K562 (cell line): Measurements from ENCODE around the gene KLK2. TPM values are rescaled to one million over a fixed set of nuclear protein-coding genes. Genes with fewer than 3 reads are reported as not detected.
A peak's percentile ranks its signal among the peaks of the same experiment; 100 is the strongest.

Experiments
- BHLHE40 ChIP-seq: IDR thresholded peaks from 2 replicates; pipeline ENCODE4 v1.6.1; 2011; ENCODE audit warnings: low read length, improper control_type of control experiment
- C11orf30 ChIP-seq: fragments of 450-650 bp; IDR thresholded peaks from 2 replicates; pipeline ENCODE4 v1.6.1; 2016; ENCODE audit warnings: low read depth, mild to moderate bottlenecking
- CAMTA2 ChIP-seq: fragments of 250-450 bp; sonication (Bioruptor Pico); conservative IDR thresholded peaks from 2 replicates; pipeline ENCODE4 v1.5.1; 2022
- CBFA2T3 ChIP-seq: fragments of 450-650 bp; IDR thresholded peaks from 2 replicates; pipeline ENCODE4 v1.6.1; 2017
- CBX5 ChIP-seq: IDR thresholded peaks from 2 replicates; pipeline ENCODE4 v1.6.1; 2014; ENCODE audit warnings: low read depth, borderline replicate concordance
- GABPB2 ChIP-seq: fragments of 250-450 bp; sonication (Bioruptor Pico); conservative IDR thresholded peaks from 2 replicates; pipeline ENCODE4 v1.5.1; 2021; ENCODE audit warnings: mild to moderate bottlenecking
- GATAD2A ChIP-seq: fragments of 450-650 bp; IDR thresholded peaks from 2 replicates; pipeline ENCODE4 v1.6.1; 2017
- ID3 ChIP-seq, 2 experiments: fragments of 250-450 bp in 1 of 2; fragments of 450-650 bp in 1 of 2; sonication (Bioruptor Pico) in 1 of 2; IDR thresholded peaks; 2 replicates each; pipeline versions ENCODE4 v1.6.1 to v1.8.0; 2016 to 2021; ENCODE audit warnings: mild to moderate bottlenecking in 2 of 2, moderate library complexity in 2 of 2, missing compliant biosample characterization in 1 of 2, missing genetic modification characterization in 1 of 2
- KDM5B ChIP-seq: fragments of 200-600 bp; sonication (generic); IDR thresholded peaks from 2 replicates; pipeline ENCODE4 v1.6.1; 2012; ENCODE audit warnings: low read depth, mild to moderate bottlenecking, moderate library complexity, low read length, control low read depth, inconsistent platforms; ENCODE audit not compliant: insufficient replicate concordance
- PHB ChIP-seq: fragments of 250-450 bp; sonication (Bioruptor Pico); IDR thresholded peaks from 2 replicates; pipeline ENCODE4 v1.5.0; 2021
- PRMT5 ChIP-seq: sonication (generic); formaldehyde crosslinking; IDR thresholded peaks from 2 replicates; pipeline ENCODE4 v1.5.0; 2020; ENCODE audit warnings: missing genetic modification reagents
- RBM22 ChIP-seq: fragments of 200-400 bp; formaldehyde crosslinking; IDR thresholded peaks from 2 replicates; pipeline ENCODE4 v1.6.1; 2018; ENCODE audit warnings: low read length, low read depth; ENCODE audit not compliant: poor library complexity, severe bottlenecking
- REST ChIP-seq, 2 experiments: fragments of 450-650 bp; formaldehyde crosslinking in 1 of 2; IDR thresholded peaks; 2 replicates each; pipeline versions ENCODE4 v1.4.0 to v1.6.1; 2014 to 2020; ENCODE audit warnings: mild to moderate bottlenecking in 2 of 2, borderline replicate concordance in 1 of 2, low read depth in 1 of 2
- SIN3B ChIP-seq: fragments of 450-650 bp; IDR thresholded peaks from 2 replicates; pipeline ENCODE4 v1.6.1; 2017; ENCODE audit warnings: low read depth, mild to moderate bottlenecking, moderate library complexity
- VEZF1 ChIP-seq: fragments of 200-800 bp; sonication (Bioruptor generic); IDR thresholded peaks from 2 replicates; pipeline ENCODE4 v1.6.1; 2017; ENCODE audit warnings: missing genetic modification characterization, missing compliant biosample characterization
- XRCC3 ChIP-seq: fragments of 450-650 bp; IDR thresholded peaks from 2 replicates; pipeline ENCODE4 v1.6.1; 2017; ENCODE audit warnings: mild to moderate bottlenecking, moderate library complexity
- ZBED1 ChIP-seq: IDR thresholded peaks from 2 replicates; pipeline ENCODE4 v1.6.1; 2014
- ZNF146 ChIP-seq: IDR thresholded peaks from one replicate; pipeline ENCODE4 v1.6.1; 2018; ENCODE audit warnings: missing compliant biosample characterization; ENCODE audit not compliant: unreplicated experiment
- polyA plus RNA-seq, 8 experiments: library from polyadenylated mRNA; depleted of rRNA in 4 of 8; stranded (reverse) in 5 of 8; unstranded in 3 of 8; fragments of >200 nt; fragmentation: Nextera tagmentation in 2 of 8; fragmentation: Illumina TruSeq in 1 of 8; extraction: Ambion mirVana in 2 of 8; extraction: Trizol in 1 of 8; gene quantifications; 2 replicates each; pipeline versions ENCODE4 v1.2.1 to v1.2.3, GENCODE V29; 2011 to 2014; ENCODE audit warnings: inconsistent platforms in 1 of 8, missing spikeins in 1 of 8
- total RNA-seq, 7 experiments: library from RNA; depleted of rRNA in 6 of 7; stranded (reverse); fragments of >200 nt in 6 of 7; fragmentation: Illumina TruSeq in 2 of 7; extraction: Trizol in 2 of 7; gene quantifications; 2 replicates each; pipeline versions ENCODE4 v1.2.1 to v1.2.3, GENCODE V29; 2011 to 2021; ENCODE audit warnings: low replicate concordance in 1 of 7
- TF ChIP-seq, protein P1 (sequence below): fragments of 250-450 bp; sonication (Bioruptor Pico); IDR thresholded peaks from 2 replicates; pipeline ENCODE4 v1.8.0; 2021; ENCODE audit warnings: moderate library complexity, mild to moderate bottlenecking, inconsistent platforms

The KLK2 gene
- total and polyA plus RNA-seq, 9 of the 15 experiments (the other 6 are each of a cell fraction or from before 2014, with no cell fraction given) = 0.11 to 0.47 (median 0.23) TPM; not detected in 1

- TF ChIP-seq, protein P1, sequence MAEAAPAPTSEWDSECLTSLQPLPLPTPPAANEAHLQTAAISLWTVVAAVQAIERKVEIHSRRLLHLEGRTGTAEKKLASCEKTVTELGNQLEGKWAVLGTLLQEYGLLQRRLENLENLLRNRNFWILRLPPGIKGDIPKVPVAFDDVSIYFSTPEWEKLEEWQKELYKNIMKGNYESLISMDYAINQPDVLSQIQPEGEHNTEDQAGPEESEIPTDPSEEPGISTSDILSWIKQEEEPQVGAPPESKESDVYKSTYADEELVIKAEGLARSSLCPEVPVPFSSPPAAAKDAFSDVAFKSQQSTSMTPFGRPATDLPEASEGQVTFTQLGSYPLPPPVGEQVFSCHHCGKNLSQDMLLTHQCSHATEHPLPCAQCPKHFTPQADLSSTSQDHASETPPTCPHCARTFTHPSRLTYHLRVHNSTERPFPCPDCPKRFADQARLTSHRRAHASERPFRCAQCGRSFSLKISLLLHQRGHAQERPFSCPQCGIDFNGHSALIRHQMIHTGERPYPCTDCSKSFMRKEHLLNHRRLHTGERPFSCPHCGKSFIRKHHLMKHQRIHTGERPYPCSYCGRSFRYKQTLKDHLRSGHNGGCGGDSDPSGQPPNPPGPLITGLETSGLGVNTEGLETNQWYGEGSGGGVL (CRISPR knock-in tag) = no peak
- TF ChIP-seq PRMT5 (CRISPR knock-in tag) = no peak
- TF ChIP-seq KDM5B = no peak
- no peak for TF ChIP-seq CBX5
- TF ChIP-seq ZNF146 (CRISPR knock-in tag) = no peak
- peak; percentile 74 for TF ChIP-seq VEZF1 (CRISPR knock-in tag)
- no peak for TF ChIP-seq GABPB2 (CRISPR knock-in tag)
- TF ChIP-seq REST (IDR thresholded peaks at IDR 0.05; ENCODE audit: borderline replicate concordance) = no peak
- TF ChIP-seq REST (CRISPR knock-in tag; IDR thresholded peaks at IDR 0.05; ENCODE audit: low read depth) = no peak
- no peak for TF ChIP-seq CAMTA2 (CRISPR knock-in tag)
- no peak for TF ChIP-seq ZBED1
- TF ChIP-seq CBFA2T3 = peak; percentile 87
- TF ChIP-seq RBM22 = no peak
- TF ChIP-seq PHB (CRISPR knock-in tag) = no peak
- no peak for TF ChIP-seq SIN3B
- TF ChIP-seq ID3 (CRISPR knock-in tag; IDR thresholded peaks at IDR 0.05) = no peak
- TF ChIP-seq ID3 (tag; IDR thresholded peaks at IDR 0.05) = no peak
- no peak for TF ChIP-seq GATAD2A
- TF ChIP-seq C11orf30 = no peak
- TF ChIP-seq BHLHE40 = peak; percentile 56; the same call in 1 of the 2 replicates
- no peak for TF ChIP-seq XRCC3
Measured at GRCh38 chr19:50878851-50879250, 5.6 kb downstream of the KLK2 start (continued).
